ENCODE data around the gene MRPL55. TPM values are rescaled to one million over a fixed set of nuclear protein-coding genes. Genes with fewer than 3 reads are reported as not detected.

MRPL55 gene
- total RNA-seq, 4 donors from 2014 or later: 99.3 to 161 (median 119) TPM

DNA sequence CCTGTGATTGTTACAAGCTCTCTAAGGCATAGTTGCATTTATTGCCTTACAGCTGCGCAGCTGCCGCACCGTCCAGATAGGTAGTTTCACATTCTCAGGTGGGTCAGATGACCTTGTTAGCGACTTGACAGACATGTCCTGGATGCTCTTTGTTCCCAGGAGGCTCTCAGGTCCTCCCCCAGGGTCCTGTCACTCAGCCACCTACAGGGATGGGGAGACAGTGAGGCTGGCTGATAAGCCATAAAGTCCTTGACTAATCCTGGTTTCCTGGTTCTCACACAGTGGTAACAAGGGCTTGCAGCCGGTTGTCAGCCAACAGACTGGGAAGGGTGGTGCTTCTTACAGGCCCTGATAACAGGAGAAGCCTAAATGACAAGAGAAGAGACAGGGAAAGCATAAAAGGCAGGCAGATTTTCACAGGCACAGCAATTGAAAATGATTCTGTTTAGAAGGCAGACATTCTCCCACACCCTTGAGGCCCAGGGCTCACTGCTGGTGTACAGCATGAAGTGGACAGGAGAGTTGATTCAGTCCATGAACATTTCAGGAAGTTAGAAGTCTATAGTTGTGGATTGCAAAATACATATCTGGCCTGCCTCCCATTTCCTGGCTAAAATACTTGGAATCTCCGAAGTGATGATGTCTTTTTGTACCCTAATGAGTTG lies 23.7 kb downstream of the MRPL55 start:
- Histone ChIP-seq H3K9me3 (no peaks in the 10 kb centered on the region), H3K4me3 (peak overlapping the region; percentile 97), H3K36me3 (no peaks in the 10 kb centered on the region), H3K4me1 (peaks cover 82% of the 10 kb centered on the region), H3K27ac (peak overlapping the region; percentile 49), H3K27me3 (no peaks in the 10 kb centered on the region)
- 23% methylated on average over 2 of the region's 6 CpGs for WGBS
- TF ChIP-seq, protein P1, sequence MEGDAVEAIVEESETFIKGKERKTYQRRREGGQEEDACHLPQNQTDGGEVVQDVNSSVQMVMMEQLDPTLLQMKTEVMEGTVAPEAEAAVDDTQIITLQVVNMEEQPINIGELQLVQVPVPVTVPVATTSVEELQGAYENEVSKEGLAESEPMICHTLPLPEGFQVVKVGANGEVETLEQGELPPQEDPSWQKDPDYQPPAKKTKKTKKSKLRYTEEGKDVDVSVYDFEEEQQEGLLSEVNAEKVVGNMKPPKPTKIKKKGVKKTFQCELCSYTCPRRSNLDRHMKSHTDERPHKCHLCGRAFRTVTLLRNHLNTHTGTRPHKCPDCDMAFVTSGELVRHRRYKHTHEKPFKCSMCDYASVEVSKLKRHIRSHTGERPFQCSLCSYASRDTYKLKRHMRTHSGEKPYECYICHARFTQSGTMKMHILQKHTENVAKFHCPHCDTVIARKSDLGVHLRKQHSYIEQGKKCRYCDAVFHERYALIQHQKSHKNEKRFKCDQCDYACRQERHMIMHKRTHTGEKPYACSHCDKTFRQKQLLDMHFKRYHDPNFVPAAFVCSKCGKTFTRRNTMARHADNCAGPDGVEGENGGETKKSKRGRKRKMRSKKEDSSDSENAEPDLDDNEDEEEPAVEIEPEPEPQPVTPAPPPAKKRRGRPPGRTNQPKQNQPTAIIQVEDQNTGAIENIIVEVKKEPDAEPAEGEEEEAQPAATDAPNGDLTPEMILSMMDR (IDR thresholded peaks at IDR 0.05): no peak
- TF ChIP-seq POLR2A (IDR thresholded peaks at IDR 0.05) (no peak), POLR2AphosphoS5 (IDR thresholded peaks at IDR 0.05) (no peak), EP300 (IDR thresholded peaks at IDR 0.05) (no peak)
- no peak for DNase-seq (ENCODE audit: low spot score in 2 of 2)

DNA sequence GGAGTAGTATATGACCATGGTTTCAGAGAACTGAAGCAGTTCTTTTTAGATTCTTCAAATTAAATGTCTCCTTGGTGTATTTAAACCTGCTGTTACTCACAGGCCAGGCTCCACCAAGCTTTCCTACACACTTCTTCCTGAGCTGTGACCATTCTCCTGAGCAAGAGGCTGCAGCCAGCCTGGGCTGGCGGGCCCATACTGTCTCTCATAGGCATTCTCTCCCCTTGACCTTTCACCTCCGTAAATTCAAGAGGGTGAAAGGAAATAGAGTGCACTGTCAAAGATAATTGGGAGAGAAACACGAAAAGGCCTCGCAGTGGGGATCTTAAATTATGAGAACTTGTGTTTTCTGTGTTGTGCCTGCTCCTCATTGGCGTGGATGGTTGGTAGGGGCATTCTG lies 24.3 kb downstream of the MRPL55 start:
- Histone ChIP-seq H3K36me3 (no peaks in the 10 kb centered on the region), H3K27ac (peak overlapping the region; percentile 49), H3K27me3 (no peaks in the 10 kb centered on the region), H3K4me3 (peak overlapping the region; percentile 97), H3K4me1 (peaks cover 76% of the 10 kb centered on the region), H3K9me3 (no peaks in the 10 kb centered on the region)
- 42% methylated on average over 5 of the region's 5 CpGs for WGBS
- DNase-seq (ENCODE audit: low spot score in 2 of 2): no peak
- TF ChIP-seq, protein P1 (IDR thresholded peaks at IDR 0.05): no peak
- no peak for TF ChIP-seq EP300 (IDR thresholded peaks at IDR 0.05)
- no peak for TF ChIP-seq POLR2AphosphoS5 (IDR thresholded peaks at IDR 0.05)
- TF ChIP-seq POLR2A (IDR thresholded peaks at IDR 0.05): no peak

DNA sequence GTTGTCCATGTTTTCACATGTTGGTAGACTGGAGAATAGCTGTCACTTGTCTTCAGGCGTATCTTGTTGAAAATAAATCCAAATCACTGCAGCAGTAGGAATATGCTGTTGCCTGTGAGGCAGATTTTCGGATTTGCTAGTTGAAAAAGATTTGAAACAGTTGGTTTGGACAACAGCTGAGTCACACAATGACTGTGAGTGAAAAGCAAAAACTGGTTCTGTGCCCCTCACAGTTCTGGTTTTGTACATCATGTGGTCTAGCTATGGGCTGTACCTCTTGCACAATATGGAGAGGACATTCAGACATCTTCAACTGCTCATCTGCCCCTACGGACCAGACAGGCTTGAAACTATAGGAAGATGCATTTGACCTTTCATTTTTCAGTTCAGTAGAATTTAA lies 24.8 kb downstream of the MRPL55 start:
- no peaks in the 10 kb centered on the region for H3K9me3 ChIP-seq
- peak overlapping the region; percentile 98 for H3K27ac ChIP-seq
- no peaks in the 10 kb centered on the region for H3K27me3 ChIP-seq
- TF ChIP-seq, protein P1 (IDR thresholded peaks at IDR 0.05): no peak
- peak in 1 of 2 donors; percentile 54 for TF ChIP-seq POLR2A (IDR thresholded peaks at IDR 0.05)
- no peaks in the 10 kb centered on the region for H3K36me3 ChIP-seq
- no peak for DNase-seq (ENCODE audit: low spot score in 2 of 2)
- peaks cover 71% of the 10 kb centered on the region for H3K4me1 ChIP-seq
- H3K4me3 ChIP-seq: peak overlapping the region; percentile 97
- WGBS: 11% methylated on average over 3 of the region's 3 CpGs

DNA sequence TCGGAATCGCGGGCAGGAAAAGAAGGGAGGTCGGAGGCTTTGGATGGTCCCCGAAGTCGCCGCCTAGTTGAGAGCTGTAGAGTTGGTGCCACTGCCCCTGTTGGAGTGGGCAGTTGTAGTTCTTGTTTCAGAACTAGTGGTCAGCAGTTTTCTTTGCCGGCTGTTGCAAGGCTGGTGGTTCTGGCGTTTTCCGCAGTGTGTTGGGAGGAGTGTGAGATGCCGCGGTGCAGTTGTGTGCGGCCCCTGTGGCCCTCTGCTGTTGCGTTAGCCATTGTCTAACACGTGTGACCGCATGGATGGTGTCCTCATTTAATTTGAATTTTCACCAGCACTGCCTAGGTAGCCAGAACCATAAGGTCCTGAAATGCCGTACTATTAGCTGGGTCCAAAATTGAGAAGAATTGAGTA lies 25.2 kb downstream of the MRPL55 start:
- 1% methylated on average over 17 of the region's 17 CpGs for WGBS
- TF ChIP-seq EP300 (IDR thresholded peaks at IDR 0.05): no peak
- TF ChIP-seq POLR2AphosphoS5 (IDR thresholded peaks at IDR 0.05): no peak
- TF ChIP-seq POLR2A (IDR thresholded peaks at IDR 0.05): no peak
- TF ChIP-seq, protein P1 (IDR thresholded peaks at IDR 0.05): no peak
- peaks cover 67% of the 10 kb centered on the region for H3K4me1 ChIP-seq
- no peak for DNase-seq (ENCODE audit: low spot score in 2 of 2)
- no peaks in the 10 kb centered on the region for H3K36me3 ChIP-seq
- H3K27me3 ChIP-seq: no peaks in the 10 kb centered on the region
- peak overlapping the region; percentile 98 for H3K27ac ChIP-seq
- H3K9me3 ChIP-seq: no peaks in the 10 kb centered on the region
- peak overlapping the region; percentile 97 for H3K4me3 ChIP-seq

DNA sequence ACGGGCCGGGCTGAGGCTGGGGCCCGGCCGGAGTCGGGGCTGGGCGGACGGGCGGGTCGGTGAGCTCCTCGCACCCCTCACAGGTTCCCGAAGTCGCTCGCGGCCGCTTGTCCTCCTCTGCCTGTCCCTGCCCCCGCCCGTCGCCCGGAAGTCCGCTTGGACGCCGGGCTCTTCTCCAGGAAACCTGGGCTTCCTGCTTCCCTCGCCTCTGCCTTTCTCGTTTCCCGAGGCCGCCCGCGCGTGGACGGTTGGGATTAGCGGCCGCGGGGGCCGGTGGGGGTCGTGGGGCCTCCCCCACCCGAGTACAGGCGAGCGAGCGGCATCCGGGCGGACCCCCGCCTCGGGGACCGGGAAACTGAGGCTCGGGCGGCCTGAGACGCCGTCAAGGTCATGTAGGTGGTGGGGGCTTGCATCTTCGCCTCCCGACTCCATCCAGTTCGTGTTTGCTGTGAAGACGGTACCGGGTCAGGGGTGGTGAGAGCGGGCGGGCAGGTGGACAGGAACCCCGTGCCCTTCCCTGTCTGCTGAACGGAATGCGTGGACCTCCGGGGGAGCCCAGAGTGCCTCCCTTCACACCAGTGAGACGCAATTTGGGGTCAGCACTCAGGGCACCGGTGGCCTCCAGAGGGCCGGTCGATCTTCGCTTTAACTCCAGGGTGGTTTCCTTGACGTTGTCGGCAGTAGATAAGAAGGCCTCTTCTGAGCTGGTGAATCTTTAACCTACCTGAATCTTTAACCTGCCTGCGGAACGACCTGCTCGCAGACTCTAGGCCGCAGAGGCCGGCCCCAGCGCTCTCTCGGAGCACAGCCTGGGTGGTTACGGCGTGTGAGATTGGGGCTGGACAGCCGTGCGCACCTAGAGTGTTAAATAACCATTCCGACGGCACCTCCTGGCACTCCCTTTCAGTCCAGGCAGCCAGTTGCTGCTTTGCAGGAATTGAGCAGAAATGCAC lies 25.9 kb downstream of the MRPL55 start:
- peak in 1 of 2 donors; percentile 84 for DNase-seq (ENCODE audit: low spot score in 2 of 2)
- H3K4me1 ChIP-seq: peaks cover 60% of the 10 kb centered on the region
- TF ChIP-seq POLR2A (IDR thresholded peaks at IDR 0.05) (no peak), POLR2AphosphoS5 (IDR thresholded peaks at IDR 0.05) (no peak), EP300 (IDR thresholded peaks at IDR 0.05) (no peak)
- TF ChIP-seq, protein P1 (IDR thresholded peaks at IDR 0.05): no peak
- H3K9me3 ChIP-seq: no peaks in the 10 kb centered on the region
- H3K4me3 ChIP-seq: peak overlapping the region; percentile 97
- peak overlapping the region; percentile 98 for H3K27ac ChIP-seq
- WGBS: 0% methylated on average over 3 of the region's 79 CpGs
- H3K36me3 ChIP-seq: no peaks in the 10 kb centered on the region
- H3K27me3 ChIP-seq: no peaks in the 10 kb centered on the region

All from suprapubic skin (tissue), 4 donors.